IPS-18a (cell line): ENCODE results near the gene SCGB1D4.
"Not testable (repeated sequence)": the region's sequence is repeated elsewhere in the genome, so short reads cannot be mapped to it uniquely, and the experiment has no call there.

Source experiments
- H3K27ac ChIP-seq: one replicate; pipeline ENCODE4 v1.5.1; 2013; ENCODE audit warnings: low read length
- H3K27me3 ChIP-seq: one replicate; pipeline ENCODE4 v1.6.1; 2013; ENCODE audit warnings: mild to moderate bottlenecking, low read length; ENCODE audit not compliant: control insufficient read depth, insufficient read depth
- H3K36me3 ChIP-seq: one replicate; pipeline ENCODE4 v1.6.1; 2013; ENCODE audit warnings: low read depth, low read length; ENCODE audit not compliant: control insufficient read depth
- H3K4me1 ChIP-seq: one replicate; pipeline ENCODE4 v1.6.1; 2013; ENCODE audit warnings: low read depth, low read length; ENCODE audit not compliant: control insufficient read depth
- H3K4me3 ChIP-seq: one replicate; pipeline ENCODE4 v1.5.1; 2013; ENCODE audit warnings: low read length
- H3K9ac ChIP-seq: one replicate; pipeline ENCODE4 v1.6.1; 2013; ENCODE audit warnings: mild to moderate bottlenecking, low read length, moderate library complexity
- H3K9me3 ChIP-seq: one replicate; pipeline ENCODE4 v1.6.1; 2013; ENCODE audit warnings: low read depth, low read length; ENCODE audit not compliant: control insufficient read depth

The SCGB1D4 gene

DNA sequence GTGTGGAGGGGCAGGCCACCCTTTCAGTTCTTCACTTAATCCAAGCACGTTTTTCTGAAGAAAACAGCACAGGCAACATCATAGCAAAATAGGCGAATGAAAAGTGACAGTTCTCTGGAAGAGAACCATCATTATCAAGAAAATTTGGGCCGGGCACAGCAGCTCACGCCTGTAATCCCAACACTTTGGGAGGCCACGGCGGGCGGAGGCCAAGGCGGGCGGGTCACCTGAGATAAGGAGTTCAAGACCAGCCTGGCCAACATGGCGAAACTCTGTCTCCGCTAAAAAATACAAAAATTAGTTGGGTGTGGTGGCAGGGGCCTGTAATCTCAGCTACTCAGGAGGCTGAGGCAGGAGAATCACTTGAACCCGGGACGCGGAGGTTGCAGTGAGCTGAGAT, 28.7 kb upstream of the SCGB1D4 start:
- not testable (repeated sequence) for H3K36me3 ChIP-seq, H3K27ac ChIP-seq, H3K4me1 ChIP-seq, H3K9me3 ChIP-seq, H3K27me3 ChIP-seq, H3K4me3 ChIP-seq, H3K9ac ChIP-seq

DNA sequence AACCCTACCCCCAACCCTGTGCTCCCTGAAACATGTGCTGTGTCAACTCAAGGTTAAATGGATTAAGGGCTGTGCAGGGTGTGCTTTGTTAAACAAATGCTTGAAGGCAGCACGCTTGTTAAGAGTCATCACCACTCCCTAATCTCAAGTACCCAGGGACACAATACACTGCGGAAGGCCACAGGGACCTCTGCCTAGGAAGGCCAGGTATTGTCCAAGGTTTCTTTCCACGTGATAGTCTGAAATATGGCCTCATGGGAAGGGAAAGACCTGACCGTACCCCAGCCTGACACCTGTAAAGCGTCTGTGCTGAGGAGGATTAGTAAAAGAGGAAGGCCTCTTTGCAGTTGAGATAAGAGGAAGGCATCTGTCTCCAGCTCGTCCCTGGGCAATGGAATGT, 27.8 kb upstream of the SCGB1D4 start:
- not testable (repeated sequence) for H3K36me3 ChIP-seq, H3K27ac ChIP-seq, H3K9ac ChIP-seq, H3K4me3 ChIP-seq, H3K27me3 ChIP-seq, H3K9me3 ChIP-seq, H3K4me1 ChIP-seq

DNA sequence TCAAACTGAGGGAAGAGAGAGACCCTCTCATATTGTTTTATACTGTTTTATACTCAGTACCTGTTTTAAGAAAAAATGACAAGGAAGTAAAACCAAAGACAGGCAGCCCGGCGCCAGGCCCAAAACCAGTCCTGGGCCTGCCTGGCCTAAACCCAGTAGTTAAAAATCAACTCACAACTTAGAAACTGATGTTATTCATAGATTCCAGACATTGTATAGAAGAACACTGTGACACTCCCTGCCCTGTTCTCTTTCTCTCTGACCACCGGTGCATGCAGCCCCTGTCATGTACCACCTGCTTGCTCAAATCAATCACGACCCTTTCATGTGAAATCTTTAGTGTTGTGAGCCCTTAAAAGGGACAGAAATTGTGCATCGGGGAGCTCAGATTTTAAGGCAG, 26.9 kb upstream of the SCGB1D4 start:
- not testable (repeated sequence) for H3K27ac ChIP-seq, H3K36me3 ChIP-seq, H3K4me1 ChIP-seq, H3K4me3 ChIP-seq, H3K9ac ChIP-seq, H3K9me3 ChIP-seq, H3K27me3 ChIP-seq

DNA sequence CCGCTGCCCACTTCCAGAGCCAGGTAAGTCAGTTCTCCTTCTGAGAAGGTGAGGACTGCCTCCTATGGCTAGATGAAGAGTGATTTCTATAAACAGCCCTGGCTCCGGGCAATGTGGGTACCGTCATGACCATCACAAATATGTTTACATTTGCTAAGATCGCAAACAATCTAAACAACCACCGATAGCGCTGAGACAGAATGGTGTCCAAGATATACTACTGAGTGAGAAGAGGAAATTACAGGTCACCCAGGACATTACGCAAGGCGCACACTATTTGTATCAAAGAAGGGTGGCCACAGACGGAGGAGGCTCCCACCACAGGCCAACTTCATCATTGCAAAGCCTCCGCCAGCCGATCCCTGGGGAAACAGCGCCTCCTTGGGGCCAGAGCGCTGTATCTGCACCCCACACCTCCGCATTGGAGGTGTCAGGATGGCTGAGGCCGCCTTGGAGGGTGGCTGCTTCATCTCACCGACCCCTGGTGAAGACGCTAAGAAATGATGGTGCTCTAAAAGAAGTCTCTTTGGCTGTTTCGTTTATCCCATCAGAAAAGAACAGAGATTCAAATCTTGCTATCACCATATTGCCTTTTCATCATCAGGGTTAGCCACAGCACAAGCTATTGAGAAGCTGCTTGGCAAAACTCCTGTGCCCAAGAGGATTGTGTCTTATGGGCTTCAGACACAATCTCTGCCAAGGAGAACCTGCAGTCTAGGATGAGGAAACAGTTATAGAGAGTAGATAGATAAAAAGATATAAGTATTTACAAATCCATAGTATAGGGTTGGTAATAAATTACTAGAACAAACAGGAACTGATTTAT, 26.1 kb upstream of the SCGB1D4 start:
- Histone ChIP-seq H3K4me1 (peaks cover 9% of the 10 kb centered on the region), H3K4me3 (peak overlapping the region; percentile 32), H3K27ac (no peak overlapping the region), H3K36me3 (no peaks in the 10 kb centered on the region), H3K9me3 (no peaks in the 10 kb centered on the region), H3K27me3 (no peaks in the 10 kb centered on the region), H3K9ac (no peak overlapping the region)

DNA sequence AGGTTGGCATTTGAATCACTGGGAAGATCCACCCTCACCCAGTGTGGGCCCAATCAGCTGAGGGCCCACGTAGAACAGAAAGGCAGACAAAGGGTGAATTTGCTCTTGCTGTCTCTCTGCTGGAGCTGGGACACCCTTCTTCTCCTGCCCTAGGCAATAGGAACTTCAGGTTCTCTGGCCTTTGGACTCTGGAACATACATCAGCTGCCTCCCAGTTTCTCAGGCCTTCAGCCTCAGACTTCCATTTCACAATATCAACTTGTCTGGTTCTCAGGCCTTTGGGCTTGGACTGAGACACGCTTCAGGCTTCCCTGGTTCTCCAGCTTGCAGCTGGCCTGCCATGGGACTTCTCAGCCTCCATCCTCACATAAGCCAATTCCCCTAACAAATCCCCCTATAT, 23.6 kb upstream of the SCGB1D4 start:
- H3K27me3 ChIP-seq, result no peaks in the 10 kb centered on the region
- H3K27ac ChIP-seq, result no peak overlapping the region
- H3K4me3 ChIP-seq, result no peak overlapping the region
- H3K4me1 ChIP-seq, result peaks cover 9% of the 10 kb centered on the region
- H3K36me3 ChIP-seq, result no peaks in the 10 kb centered on the region
- H3K9me3 ChIP-seq, result no peaks in the 10 kb centered on the region
- H3K9ac ChIP-seq, result no peak overlapping the region

DNA sequence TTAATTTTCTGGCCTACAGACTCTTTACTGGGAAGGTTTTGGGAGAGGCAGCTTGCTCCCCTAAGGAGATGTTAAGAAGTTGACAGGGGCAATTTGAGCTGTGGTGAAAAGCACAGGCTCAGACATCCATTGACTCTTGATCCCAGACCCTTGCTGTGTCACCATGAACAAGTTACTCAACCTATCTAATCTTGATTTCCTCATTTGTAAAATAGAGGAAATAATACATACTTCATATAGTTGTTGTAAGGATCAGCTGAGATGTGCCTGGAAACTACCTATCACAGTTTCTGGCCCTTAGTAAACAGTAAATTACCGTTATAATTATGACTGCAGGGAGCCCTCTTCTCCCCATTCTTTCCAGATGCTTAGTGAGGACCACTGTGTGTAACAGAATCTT, 16.6 kb upstream of the SCGB1D4 start:
- Histone ChIP-seq H3K9ac (no peak overlapping the region), H3K4me1 (no peaks in the 10 kb centered on the region), H3K4me3 (no peak overlapping the region), H3K9me3 (no peaks in the 10 kb centered on the region), H3K27me3 (no peaks in the 10 kb centered on the region), H3K36me3 (no peaks in the 10 kb centered on the region), H3K27ac (no peak overlapping the region)

DNA sequence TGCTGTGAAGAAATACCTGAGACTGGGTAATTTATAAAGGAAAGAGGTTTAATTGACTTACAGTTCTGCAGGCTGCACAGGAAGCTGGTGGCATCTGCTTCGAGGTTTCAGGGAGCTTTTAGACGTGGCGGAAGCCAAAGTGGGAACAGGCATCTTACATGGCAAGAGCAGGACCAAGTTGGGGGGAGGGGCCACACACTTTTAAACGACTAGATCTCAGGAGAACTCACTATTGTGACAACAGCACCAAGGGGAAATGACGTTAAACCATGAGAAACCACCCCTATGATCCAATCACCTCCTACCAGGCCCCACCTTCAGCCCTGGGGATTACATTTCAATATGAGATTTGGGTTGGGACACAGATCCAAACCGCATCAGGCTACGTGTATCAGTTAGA, 11.1 kb upstream of the SCGB1D4 start:
- no peaks in the 10 kb centered on the region for H3K36me3 ChIP-seq
- no peak overlapping the region for H3K27ac ChIP-seq
- H3K4me3 ChIP-seq, result no peak overlapping the region
- H3K9ac ChIP-seq, result no peak overlapping the region
- no peaks in the 10 kb centered on the region for H3K9me3 ChIP-seq
- H3K4me1 ChIP-seq, result peaks cover 8% of the 10 kb centered on the region
- H3K27me3 ChIP-seq, result no peaks in the 10 kb centered on the region

DNA sequence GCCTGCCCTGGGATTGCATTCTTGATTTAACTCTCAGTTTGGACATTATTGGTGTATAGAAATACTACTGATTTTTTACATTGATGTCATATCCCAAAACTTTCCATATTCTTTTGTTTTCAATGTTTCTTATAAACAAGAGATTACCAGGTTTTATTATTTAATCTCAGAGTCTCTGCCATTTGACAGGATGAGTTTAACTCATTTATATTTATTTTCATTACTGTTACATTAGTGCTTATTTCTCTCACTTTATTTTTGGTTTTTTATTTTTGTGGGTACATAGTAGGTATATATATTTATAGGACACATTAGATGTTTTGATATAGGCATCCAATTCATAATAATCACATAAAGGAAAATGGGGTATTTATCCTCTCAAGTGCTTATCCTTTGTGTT, 9.1 kb upstream of the SCGB1D4 start:
- Histone ChIP-seq H3K27ac (no peak overlapping the region), H3K9ac (no peak overlapping the region), H3K4me1 (peaks cover 8% of the 10 kb centered on the region), H3K9me3 (no peaks in the 10 kb centered on the region), H3K36me3 (no peaks in the 10 kb centered on the region), H3K27me3 (no peaks in the 10 kb centered on the region), H3K4me3 (no peak overlapping the region)

DNA sequence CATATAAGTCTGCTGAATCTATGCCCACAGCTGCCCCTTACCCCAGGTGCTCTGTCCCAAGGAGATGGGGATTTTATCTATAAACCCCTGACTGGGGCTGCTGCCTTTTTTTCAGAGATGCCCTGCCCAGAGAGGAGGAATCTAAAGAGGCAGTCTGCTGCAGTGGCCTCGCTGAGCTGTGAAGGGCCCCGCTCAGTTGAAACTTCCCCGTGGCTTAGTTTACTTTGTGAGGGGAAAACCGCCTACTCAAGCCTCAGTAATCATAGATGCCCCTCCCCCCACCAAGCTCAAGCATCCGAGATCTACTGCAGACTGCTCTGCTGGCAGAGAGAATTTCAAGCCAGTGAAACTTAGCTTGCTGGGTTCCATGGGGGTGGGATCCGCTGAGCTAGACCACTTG, 7.4 kb upstream of the SCGB1D4 start:
- H3K4me1 ChIP-seq, result peaks cover 8% of the 10 kb centered on the region
- H3K27me3 ChIP-seq, result no peaks in the 10 kb centered on the region
- no peaks in the 10 kb centered on the region for H3K36me3 ChIP-seq
- no peaks in the 10 kb centered on the region for H3K9me3 ChIP-seq
- H3K4me3 ChIP-seq, result no peak overlapping the region
- H3K27ac ChIP-seq, result no peak overlapping the region
- H3K9ac ChIP-seq, result no peak overlapping the region

DNA sequence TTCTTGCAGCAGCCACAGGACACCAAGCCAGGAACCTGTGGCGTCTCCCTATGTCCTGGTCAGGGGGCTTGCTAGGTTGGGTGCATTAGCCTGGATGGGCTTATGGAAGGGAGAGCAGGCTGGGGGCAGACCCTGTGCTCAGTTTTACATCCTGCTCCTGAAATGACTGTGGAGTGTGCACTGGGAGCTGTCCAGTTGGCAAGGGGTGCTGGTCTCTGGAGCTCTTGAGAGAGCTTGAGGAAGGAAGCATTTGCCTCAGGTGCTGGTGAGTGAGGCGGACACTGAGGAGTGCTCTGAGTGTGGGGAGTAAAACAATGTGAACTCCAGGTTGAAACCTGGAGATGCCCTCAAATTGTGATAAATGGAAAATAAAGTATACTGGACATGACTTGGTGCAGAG, 3.4 kb downstream of the SCGB1D4 start:
- H3K27ac ChIP-seq, result no peak overlapping the region
- no peaks in the 10 kb centered on the region for H3K9me3 ChIP-seq
- no peaks in the 10 kb centered on the region for H3K27me3 ChIP-seq
- no peak overlapping the region for H3K4me3 ChIP-seq
- no peak overlapping the region for H3K9ac ChIP-seq
- H3K36me3 ChIP-seq, result no peaks in the 10 kb centered on the region
- H3K4me1 ChIP-seq, result no peaks in the 10 kb centered on the region

DNA sequence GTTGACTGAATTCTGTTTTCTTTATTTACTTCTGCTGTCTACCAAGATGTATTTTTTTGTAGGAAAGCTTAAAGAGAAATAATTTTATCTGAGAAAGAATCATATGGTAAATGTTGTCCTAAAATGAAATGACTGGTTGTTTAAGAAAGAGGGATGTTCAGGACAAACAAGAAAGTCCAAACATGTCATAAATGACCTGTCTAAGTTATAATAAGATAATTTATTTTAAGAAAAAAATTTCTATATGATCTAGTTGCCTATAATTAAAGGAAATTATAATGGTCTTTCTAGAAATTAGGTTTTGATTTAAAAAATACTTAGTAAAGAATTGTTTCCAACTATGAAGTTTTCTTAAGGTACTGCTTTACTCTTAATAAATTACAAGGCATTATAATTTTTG, 18.4 kb downstream of the SCGB1D4 start:
- Histone ChIP-seq H3K36me3 (no peaks in the 10 kb centered on the region), H3K4me1 (no peaks in the 10 kb centered on the region), H3K27ac (no peak overlapping the region), H3K4me3 (no peak overlapping the region), H3K9me3 (peaks cover 20% of the 10 kb centered on the region), H3K27me3 (no peaks in the 10 kb centered on the region), H3K9ac (no peak overlapping the region)

DNA sequence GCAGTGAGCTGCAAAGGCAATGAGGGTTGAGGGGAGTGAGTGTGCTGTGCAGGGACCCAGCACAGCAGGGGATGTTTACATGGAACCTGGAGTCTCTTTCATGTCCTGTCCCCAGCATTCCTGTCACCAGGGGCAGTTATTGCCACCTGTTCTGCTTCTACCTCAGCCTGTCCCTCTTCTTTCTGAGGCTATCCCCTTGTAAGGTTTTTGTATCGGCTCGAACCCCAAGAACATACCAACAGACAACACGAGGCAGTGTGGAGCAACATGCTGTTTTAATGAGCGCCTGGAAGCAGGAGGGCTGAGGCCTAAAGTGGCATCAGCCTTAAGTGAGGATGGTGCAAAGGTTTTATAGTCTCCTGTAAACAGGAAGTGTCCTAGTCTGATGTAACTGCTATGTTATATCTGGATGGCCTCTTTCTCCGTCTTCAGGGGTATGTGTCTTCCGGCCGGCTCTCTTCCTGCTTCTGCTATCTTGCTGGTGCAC, 25.0 kb downstream of the SCGB1D4 start:
- H3K9ac ChIP-seq, result no peak overlapping the region
- H3K9me3 ChIP-seq, result no peaks in the 10 kb centered on the region
- H3K4me3 ChIP-seq, result no peak overlapping the region
- H3K36me3 ChIP-seq, result no peaks in the 10 kb centered on the region
- no peaks in the 10 kb centered on the region for H3K27me3 ChIP-seq
- H3K4me1 ChIP-seq, result no peaks in the 10 kb centered on the region
- no peak overlapping the region for H3K27ac ChIP-seq
